Measurements from ENCODE around the gene UTP20. TPM values are rescaled to one million over a fixed set of nuclear protein-coding genes. Genes with fewer than 3 reads are reported as not detected.
"Not testable (repeated sequence)": the region's sequence is repeated elsewhere in the genome, so short reads cannot be mapped to it uniquely, and the experiment has no call there.

The UTP20 gene
- total and polyA plus RNA-seq, 5 donors from 2014 or later = 3.3 to 11.6 (median 4.9) TPM

GRCh38 chr12:101356794-101357193 lies 76.9 kb downstream of the UTP20 start:
- Histone ChIP-seq H3K9me3 (ENCODE audit: control insufficient read depth in 2 of 2, low read length in 2 of 2) (no peaks in the 10 kb centered on the region), H3K36me3 (ENCODE audit: control insufficient read depth, insufficient read depth, low read length) (peaks cover 59% of the 10 kb centered on the region), H3K27ac (ENCODE audit: insufficient read depth, low read length, poor library complexity, severe bottlenecking) (no peak overlapping the region), H3K4me1 (ENCODE audit: control insufficient read depth, insufficient read depth, low read length, poor library complexity, severe bottlenecking) (no peaks in the 10 kb centered on the region), H3K4me3 (ENCODE audit: low read depth, low read length) (no peak overlapping the region), H3K27me3 (ENCODE audit: control insufficient read depth, insufficient read depth, low read length) (no peaks in the 10 kb centered on the region)
- ATAC-seq (ENCODE audit: low read depth in 2 of 2) (no peak), DNase-seq (no peak)
- no peaks in the 10 kb centered on the region for H3K4me1 Mint-ChIP-seq
- H3K36me3 Mint-ChIP-seq = peaks cover 42% of the 10 kb centered on the region
- no peaks in the 10 kb centered on the region for H3K9me3 Mint-ChIP-seq
- H3K27ac Mint-ChIP-seq = no peak overlapping the region
- no peak overlapping the region for H3K4me3 Mint-ChIP-seq
- H3K27me3 Mint-ChIP-seq = no peaks in the 10 kb centered on the region

GRCh38 chr12:101361455-101361854 lies 81.5 kb downstream of the UTP20 start:
- H3K4me3 ChIP-seq (ENCODE audit: low read depth, low read length) = no peak overlapping the region
- Mint-ChIP-seq H3K4me1 (peaks cover 0 to 4% (median 0%) of the 10 kb centered on the region in 4 donors), H3K36me3 (peaks cover 57% of the 10 kb centered on the region), H3K27me3 (no peaks in the 10 kb centered on the region), H3K9me3 (no peaks in the 10 kb centered on the region), H3K4me3 (no peak overlapping the region), H3K27ac (peak overlapping the region in 1 of 3 donors; percentile 83)
- no peaks in the 10 kb centered on the region for H3K27me3 ChIP-seq (ENCODE audit: control insufficient read depth, insufficient read depth, low read length)
- ATAC-seq (ENCODE audit: low read depth in 2 of 2) (no peak), DNase-seq (no peak)
- H3K4me1 ChIP-seq (ENCODE audit: control insufficient read depth, insufficient read depth, low read length, poor library complexity, severe bottlenecking) = no peaks in the 10 kb centered on the region
- H3K27ac ChIP-seq (ENCODE audit: insufficient read depth, low read length, poor library complexity, severe bottlenecking) = no peak overlapping the region
- no peaks in the 10 kb centered on the region for H3K9me3 ChIP-seq (ENCODE audit: control insufficient read depth in 2 of 2, low read length in 2 of 2)
- H3K36me3 ChIP-seq (ENCODE audit: control insufficient read depth, insufficient read depth, low read length) = peaks cover 74% of the 10 kb centered on the region

- Mint-ChIP-seq H3K36me3 (peaks cover 62% of the 10 kb centered on the region), H3K27ac (no peak overlapping the region), H3K4me1 (peaks cover 0 to 4% (median 0%) of the 10 kb centered on the region in 4 donors), H3K27me3 (no peaks in the 10 kb centered on the region), H3K9me3 (peaks cover 0 to 1% (median 0%) of the 10 kb centered on the region in 7 donors), H3K4me3 (no peak overlapping the region)
- no peak for DNase-seq
- Histone ChIP-seq H3K27me3 (ENCODE audit: control insufficient read depth, insufficient read depth, low read length) (no peaks in the 10 kb centered on the region), H3K9me3 (ENCODE audit: control insufficient read depth in 2 of 2, low read length in 2 of 2) (no peaks in the 10 kb centered on the region), H3K4me3 (ENCODE audit: low read depth, low read length) (no peak overlapping the region), H3K36me3 (ENCODE audit: control insufficient read depth, insufficient read depth, low read length) (peaks cover 87% of the 10 kb centered on the region), H3K27ac (ENCODE audit: insufficient read depth, low read length, poor library complexity, severe bottlenecking) (no peak overlapping the region), H3K4me1 (ENCODE audit: control insufficient read depth, insufficient read depth, low read length, poor library complexity, severe bottlenecking) (no peaks in the 10 kb centered on the region)
- ATAC-seq (ENCODE audit: low read depth in 2 of 2) = no peak
Observed at GRCh38 chr12:101368016-101368415, 88.1 kb downstream of the UTP20 start.

GRCh38 chr12:101372431-101372830 lies 92.5 kb downstream of the UTP20 start:
- no peak for ATAC-seq (ENCODE audit: low read depth in 2 of 2)
- no peak overlapping the region for H3K27ac ChIP-seq (ENCODE audit: insufficient read depth, low read length, poor library complexity, severe bottlenecking)
- peaks cover 66% of the 10 kb centered on the region for H3K36me3 ChIP-seq (ENCODE audit: control insufficient read depth, insufficient read depth, low read length)
- H3K36me3 Mint-ChIP-seq = peaks cover 55% of the 10 kb centered on the region
- no peak overlapping the region for H3K4me3 Mint-ChIP-seq
- H3K27ac Mint-ChIP-seq = peak overlapping the region in 1 of 3 donors; percentile 3
- H3K9me3 ChIP-seq (ENCODE audit: control insufficient read depth in 2 of 2, low read length in 2 of 2) = no peaks in the 10 kb centered on the region
- H3K27me3 Mint-ChIP-seq = no peaks in the 10 kb centered on the region
- H3K4me1 Mint-ChIP-seq = no peaks in the 10 kb centered on the region
- H3K27me3 ChIP-seq (ENCODE audit: control insufficient read depth, insufficient read depth, low read length) = no peaks in the 10 kb centered on the region
- H3K9me3 Mint-ChIP-seq = peaks cover 0 to 1% (median 0%) of the 10 kb centered on the region in 7 donors
- no peaks in the 10 kb centered on the region for H3K4me1 ChIP-seq (ENCODE audit: control insufficient read depth, insufficient read depth, low read length, poor library complexity, severe bottlenecking)
- DNase-seq = no peak
- H3K4me3 ChIP-seq (ENCODE audit: low read depth, low read length) = no peak overlapping the region

GRCh38 chr12:101375573-101375972 lies 95.7 kb downstream of the UTP20 start:
- Mint-ChIP-seq H3K27me3 (no peaks in the 10 kb centered on the region), H3K4me1 (peaks cover 0 to 6% (median 0%) of the 10 kb centered on the region in 4 donors), H3K9me3 (peaks cover 0 to 1% (median 0%) of the 10 kb centered on the region in 7 donors), H3K36me3 (peaks cover 61% of the 10 kb centered on the region), H3K4me3 (no peak overlapping the region), H3K27ac (no peak overlapping the region)
- Histone ChIP-seq H3K4me3 (ENCODE audit: low read depth, low read length) (no peak overlapping the region), H3K9me3 (ENCODE audit: control insufficient read depth in 2 of 2, low read length in 2 of 2) (no peaks in the 10 kb centered on the region), H3K36me3 (ENCODE audit: control insufficient read depth, insufficient read depth, low read length) (peaks cover 51% of the 10 kb centered on the region), H3K27ac (ENCODE audit: insufficient read depth, low read length, poor library complexity, severe bottlenecking) (no peak overlapping the region), H3K4me1 (ENCODE audit: control insufficient read depth, insufficient read depth, low read length, poor library complexity, severe bottlenecking) (no peaks in the 10 kb centered on the region), H3K27me3 (ENCODE audit: control insufficient read depth, insufficient read depth, low read length) (no peaks in the 10 kb centered on the region)
- DNase-seq = no peak
- ATAC-seq (ENCODE audit: low read depth in 2 of 2) = no peak

GRCh38 chr12:101379149-101379548 lies 99.2 kb downstream of the UTP20 start:
- H3K4me3 Mint-ChIP-seq = no peak overlapping the region
- H3K27ac Mint-ChIP-seq = peak overlapping the region in 1 of 3 donors; percentile 6
- H3K36me3 Mint-ChIP-seq = peaks cover 55% of the 10 kb centered on the region
- Histone ChIP-seq H3K4me1 (ENCODE audit: control insufficient read depth, insufficient read depth, low read length, poor library complexity, severe bottlenecking) (no peaks in the 10 kb centered on the region), H3K27ac (ENCODE audit: insufficient read depth, low read length, poor library complexity, severe bottlenecking) (no peak overlapping the region), H3K9me3 (ENCODE audit: control insufficient read depth in 2 of 2, low read length in 2 of 2) (no peaks in the 10 kb centered on the region), H3K36me3 (ENCODE audit: control insufficient read depth, insufficient read depth, low read length) (peaks cover 43% of the 10 kb centered on the region), H3K27me3 (ENCODE audit: control insufficient read depth, insufficient read depth, low read length) (no peaks in the 10 kb centered on the region), H3K4me3 (ENCODE audit: low read depth, low read length) (no peak overlapping the region)
- H3K4me1 Mint-ChIP-seq = peaks cover 0 to 6% (median under 1%) of the 10 kb centered on the region in 4 donors
- ATAC-seq (ENCODE audit: low read depth in 2 of 2) (no peak), DNase-seq (no peak)
- H3K27me3 Mint-ChIP-seq = no peaks in the 10 kb centered on the region
- H3K9me3 Mint-ChIP-seq = no peaks in the 10 kb centered on the region

GRCh38 chr12:101391181-101391580 lies 111.3 kb downstream of the UTP20 start:
- not testable (repeated sequence) for H3K27me3 Mint-ChIP-seq, H3K27ac Mint-ChIP-seq
- H3K36me3 Mint-ChIP-seq = peaks cover 43% of the 10 kb centered on the region

GRCh38 chr12:101407049-101407435 lies 127.1 kb downstream of the UTP20 start:
- peaks cover 21% of the 10 kb centered on the region for H3K4me1 ChIP-seq (ENCODE audit: control insufficient read depth, insufficient read depth, low read length, poor library complexity, severe bottlenecking)
- peaks cover 3% of the 10 kb centered on the region for H3K36me3 ChIP-seq (ENCODE audit: control insufficient read depth, insufficient read depth, low read length)
- DNase-seq = peak in 1 of 3 donors; percentile 48
- Mint-ChIP-seq H3K4me3 (peak overlapping the region; percentile 96 to 99 (median 98)), H3K4me1 (peaks cover 12 to 38% (median 25%) of the 10 kb centered on the region in 4 donors), H3K27me3 (no peaks in the 10 kb centered on the region), H3K27ac (peak overlapping the region; percentile 95 to 97 (median 95)), H3K36me3 (no peaks in the 10 kb centered on the region), H3K9me3 (no peaks in the 10 kb centered on the region)
- no peaks in the 10 kb centered on the region for H3K27me3 ChIP-seq (ENCODE audit: control insufficient read depth, insufficient read depth, low read length)
- H3K4me3 ChIP-seq (ENCODE audit: low read depth, low read length) = peak overlapping the region; percentile 93
- peak; percentile 35 to 36 for ATAC-seq (ENCODE audit: low read depth in 2 of 2)
- H3K9me3 ChIP-seq (ENCODE audit: control insufficient read depth in 2 of 2, low read length in 2 of 2) = no peaks in the 10 kb centered on the region
- peak overlapping the region; percentile 61 for H3K27ac ChIP-seq (ENCODE audit: insufficient read depth, low read length, poor library complexity, severe bottlenecking)

More at GRCh38 chr12:101391181-101391580, 111.3 kb downstream of the UTP20 start:
- not testable (repeated sequence) for H3K27ac ChIP-seq (ENCODE audit: insufficient read depth, low read length, poor library complexity, severe bottlenecking); H3K4me3 Mint-ChIP-seq; H3K9me3 ChIP-seq (ENCODE audit: control insufficient read depth in 2 of 2, low read length in 2 of 2); H3K27me3 ChIP-seq (ENCODE audit: control insufficient read depth, insufficient read depth, low read length); H3K4me1 Mint-ChIP-seq; H3K4me1 ChIP-seq (ENCODE audit: control insufficient read depth, insufficient read depth, low read length, poor library complexity, severe bottlenecking); H3K9me3 Mint-ChIP-seq; H3K4me3 ChIP-seq (ENCODE audit: low read depth, low read length); ATAC-seq (ENCODE audit: low read depth in 2 of 2); DNase-seq
- H3K36me3 ChIP-seq (ENCODE audit: control insufficient read depth, insufficient read depth, low read length) = peaks cover 43% of the 10 kb centered on the region

All from CD4-positive, CD25-positive, alpha-beta regulatory T cell (primary cell).